ENCODE data around the gene SLC41A3. TPM values are rescaled to one million over a fixed set of nuclear protein-coding genes. Genes with fewer than 3 reads are reported as not detected.
A peak's percentile ranks its signal among the peaks of the same experiment; 100 is the strongest.

SLC41A3 gene
- polyA plus RNA-seq, 3 donors, result 2.8 to 18.2 (median 13.6) TPM

GRCh38 chr3:126129398-126129891 is 45.5 kb upstream of the SLC41A3 start:
- no peaks in the 10 kb centered on the region for H3K27me3 ChIP-seq (ENCODE audit: control insufficient read depth in 2 of 2, insufficient read depth in 2 of 2, low read length in 2 of 2)
- H3K36me3 ChIP-seq (replicated peaks in 1 of 2; ENCODE audit: control insufficient read depth in 1 of 2, insufficient read depth in 2 of 2, low read length in 2 of 2), result no peaks in the 10 kb centered on the region
- no peak overlapping the region for H3K27ac ChIP-seq (ENCODE audit: low read depth in 1 of 2, low read length in 2 of 2)
- Mint-ChIP-seq H3K36me3 (no peaks in the 10 kb centered on the region), H3K27me3 (ENCODE audit: low read depth in 3 of 3) (peaks cover 1 to 4% (median 3%) of the 10 kb centered on the region in 3 donors), H3K9me3 (peaks cover 0 to 2% (median 0%) of the 10 kb centered on the region in 7 donors), H3K4me1 (peaks cover 10% of the 10 kb centered on the region), H3K4me3 (peak overlapping the region in 1 of 2 donors; percentile 63), H3K27ac (peak overlapping the region in 1 of 7 donors; percentile 57)
- H3K4me3 ChIP-seq (replicated peaks in 1 of 3; ENCODE audit: low read depth in 2 of 3, low read length in 3 of 3), result no peak overlapping the region
- H3K79me2 ChIP-seq (ENCODE audit: insufficient read depth, low read length), result no peaks in the 10 kb centered on the region
- H4K20me1 ChIP-seq (ENCODE audit: insufficient read depth, low read length), result no peaks in the 10 kb centered on the region
- peaks cover 5 to 14% of the 10 kb centered on the region in 2 donors for H3K4me1 ChIP-seq (ENCODE audit: control insufficient read depth in 1 of 2, insufficient read depth in 2 of 2, low read length in 2 of 2)
- H3K9ac ChIP-seq (ENCODE audit: insufficient read depth, low read length, poor library complexity, severe bottlenecking), result no peak overlapping the region
- 63% methylated on average over 9 of the region's 16 CpGs for WGBS (ENCODE audit: insufficient coverage)
- peak overlapping the region; percentile 41 for H2AFZ ChIP-seq (ENCODE audit: insufficient read depth, low read depth, low read length, poor library complexity, severe bottlenecking)
- intact Hi-C loops (cut with micrococcal nuclease), result no loop called here
- TF ChIP-seq, protein P1, sequence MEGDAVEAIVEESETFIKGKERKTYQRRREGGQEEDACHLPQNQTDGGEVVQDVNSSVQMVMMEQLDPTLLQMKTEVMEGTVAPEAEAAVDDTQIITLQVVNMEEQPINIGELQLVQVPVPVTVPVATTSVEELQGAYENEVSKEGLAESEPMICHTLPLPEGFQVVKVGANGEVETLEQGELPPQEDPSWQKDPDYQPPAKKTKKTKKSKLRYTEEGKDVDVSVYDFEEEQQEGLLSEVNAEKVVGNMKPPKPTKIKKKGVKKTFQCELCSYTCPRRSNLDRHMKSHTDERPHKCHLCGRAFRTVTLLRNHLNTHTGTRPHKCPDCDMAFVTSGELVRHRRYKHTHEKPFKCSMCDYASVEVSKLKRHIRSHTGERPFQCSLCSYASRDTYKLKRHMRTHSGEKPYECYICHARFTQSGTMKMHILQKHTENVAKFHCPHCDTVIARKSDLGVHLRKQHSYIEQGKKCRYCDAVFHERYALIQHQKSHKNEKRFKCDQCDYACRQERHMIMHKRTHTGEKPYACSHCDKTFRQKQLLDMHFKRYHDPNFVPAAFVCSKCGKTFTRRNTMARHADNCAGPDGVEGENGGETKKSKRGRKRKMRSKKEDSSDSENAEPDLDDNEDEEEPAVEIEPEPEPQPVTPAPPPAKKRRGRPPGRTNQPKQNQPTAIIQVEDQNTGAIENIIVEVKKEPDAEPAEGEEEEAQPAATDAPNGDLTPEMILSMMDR (IDR thresholded peaks at IDR 0.05), result no peak
- peak in 1 of 3 donors; percentile 14 for DNase-seq
- H3K4me2 ChIP-seq (replicated peaks; ENCODE audit: extremely low read depth, low read length, poor library complexity, severe bottlenecking), result no peak overlapping the region
- no peaks in the 10 kb centered on the region for H3K9me3 ChIP-seq (replicated peaks in 1 of 2; ENCODE audit: control insufficient read depth in 1 of 2, insufficient read depth in 1 of 2, low read length in 2 of 2)

- H3K4me3 ChIP-seq (replicated peaks in 1 of 3; ENCODE audit: low read depth in 2 of 3, low read length in 3 of 3), result no peak overlapping the region
- H3K27ac ChIP-seq (ENCODE audit: low read depth in 1 of 2, low read length in 2 of 2), result no peak overlapping the region
- H3K79me2 ChIP-seq (ENCODE audit: insufficient read depth, low read length), result no peaks in the 10 kb centered on the region
- no peaks in the 10 kb centered on the region for H3K27me3 ChIP-seq (ENCODE audit: control insufficient read depth in 2 of 2, insufficient read depth in 2 of 2, low read length in 2 of 2)
- Mint-ChIP-seq H3K4me3 (no peak overlapping the region), H3K36me3 (no peaks in the 10 kb centered on the region), H3K27ac (no peak overlapping the region), H3K27me3 (ENCODE audit: low read depth in 3 of 3) (peaks cover 1 to 4% (median 1%) of the 10 kb centered on the region in 3 donors), H3K4me1 (peaks cover 10% of the 10 kb centered on the region), H3K9me3 (peaks cover 0 to 2% (median 0%) of the 10 kb centered on the region in 7 donors)
- TF ChIP-seq, protein P1 (IDR thresholded peaks at IDR 0.05), result no peak
- no peaks in the 10 kb centered on the region for H3K9me3 ChIP-seq (replicated peaks in 1 of 2; ENCODE audit: control insufficient read depth in 1 of 2, insufficient read depth in 1 of 2, low read length in 2 of 2)
- no peak overlapping the region for H3K9ac ChIP-seq (ENCODE audit: insufficient read depth, low read length, poor library complexity, severe bottlenecking)
- 97% methylated on average over 7 of the region's 13 CpGs for WGBS (ENCODE audit: insufficient coverage)
- H2AFZ ChIP-seq (ENCODE audit: insufficient read depth, low read depth, low read length, poor library complexity, severe bottlenecking), result no peak overlapping the region
- DNase-seq, result no peak
- intact Hi-C loops (cut with micrococcal nuclease), result no loop called here
- H3K4me1 ChIP-seq (ENCODE audit: control insufficient read depth in 1 of 2, insufficient read depth in 2 of 2, low read length in 2 of 2), result peaks cover 5 to 14% of the 10 kb centered on the region in 2 donors
- H3K36me3 ChIP-seq (replicated peaks in 1 of 2; ENCODE audit: control insufficient read depth in 1 of 2, insufficient read depth in 2 of 2, low read length in 2 of 2), result no peaks in the 10 kb centered on the region
- no peaks in the 10 kb centered on the region for H4K20me1 ChIP-seq (ENCODE audit: insufficient read depth, low read length)
- no peak overlapping the region for H3K4me2 ChIP-seq (replicated peaks; ENCODE audit: extremely low read depth, low read length, poor library complexity, severe bottlenecking)
Measured at GRCh38 chr3:126128504-126129397, 44.8 kb upstream of the SLC41A3 start.
